Stomach (tissue), 9 donors: Measurements from ENCODE around the gene OBSCN. TPM values are rescaled to one million over a fixed set of nuclear protein-coding genes. Genes with fewer than 3 reads are reported as not detected.

Source experiments
- DNase-seq, 2 donors: peaks; one replicate each; pipeline versions ENCODE4 v3.0.0 to v3.0.0-alpha.2; 2013 to 2019
- H3K27ac ChIP-seq, 5 donors: fragments of 200-600 bp in 4 of 5; sonication (generic) in 4 of 5; one replicate each; pipeline ENCODE4 v1.5.1; 2013 to 2019; ENCODE audit warnings: mild to moderate bottlenecking in 1 of 5, moderate library complexity in 1 of 5
- H3K27me3 ChIP-seq, 3 donors: fragments of 200-600 bp; sonication (generic); one replicate each; pipeline ENCODE4 v1.5.1; 2017 to 2019; ENCODE audit warnings: mixed run types in 1 of 3
- H3K36me3 ChIP-seq, 4 donors: fragments of 200-600 bp; sonication (generic); 1 replicate in 3 of 4; 2 replicates in 1 of 4; pipeline ENCODE4 v1.5.1; 2016 to 2019
- H3K4me1 ChIP-seq, 4 donors: fragments of 200-600 bp; sonication (generic); one replicate each; pipeline ENCODE4 v1.5.1; 2016 to 2019
- H3K4me3 ChIP-seq, 4 donors: fragments of 200-600 bp; sonication (generic) in 3 of 4; one replicate each; pipeline ENCODE4 v1.5.1; 2016 to 2019; ENCODE audit warnings: mild to moderate bottlenecking in 1 of 4
- H3K9me3 ChIP-seq, 4 donors: fragments of 200-600 bp; sonication (generic); one replicate each; pipeline ENCODE4 v1.5.1; 2016 to 2019
- EP300 ChIP-seq: sonication (generic); formaldehyde crosslinking; IDR thresholded peaks from one replicate; pipeline ENCODE4 v1.6.1; 2017; ENCODE audit warnings: antibody characterized with exemption
- POLR2A ChIP-seq, 4 donors: fragments of 450-650 bp; IDR thresholded peaks; one replicate each; pipeline ENCODE4 v1.6.1; 2016; ENCODE audit warnings: antibody characterized with exemption in 4 of 4, control low read depth in 2 of 4, mild to moderate bottlenecking in 1 of 4, moderate library complexity in 1 of 4
- POLR2AphosphoS5 ChIP-seq, 3 donors: sonication (generic); formaldehyde crosslinking; IDR thresholded peaks; one replicate each; pipeline ENCODE4 v1.6.1; 2016; ENCODE audit warnings: antibody characterized with exemption in 3 of 3
- WGBS, 5 donors: extraction: QIAGEN DNeasy Blood & Tissue Kit in 3 of 5; methylation state at CpG; one replicate each; pipeline versions ENCODE4 v1.1.5 to v1.1.7; 2013 to 2018; 5-methylcytosine and 5-hydroxymethylcytosine counted together
- intact Hi-C: fragments of 100-400 bp; cut with DNase I; formaldehyde crosslinking; loops from one replicate; pipeline ENCODE4 v1.15.1; 2023; ENCODE audit warnings: low total_unique reads
- polyA plus RNA-seq, 3 donors: library from polyadenylated mRNA; stranded (reverse); fragments of 200-250 nt; gene quantifications; one replicate each; pipeline ENCODE4 v1.2.3, GENCODE V29; 2013
- total RNA-seq, 5 donors: library from RNA; depleted of rRNA; stranded (reverse); fragments of >200 nt; gene quantifications; one replicate each; pipeline versions ENCODE4 v1.1.0 to v1.2.3, GENCODE V29; 2014 to 2016
- TF ChIP-seq, protein P1 (sequence below), 7 experiments: fragments of 450-650 bp in 4 of 7; fragments of 200-600 bp in 3 of 7; sonication (generic) in 3 of 7; IDR thresholded peaks; one replicate each; pipeline ENCODE4 v1.5.1; 2016 to 2019; ENCODE audit warnings: antibody characterized with exemption in 7 of 7, control low read depth in 2 of 7, mild to moderate bottlenecking in 1 of 7
- donor health status: healthy with polysubstance abuse.
- donor health status: Bipolar disorder and iron deficiency.
- donor health status: healthy.

The OBSCN gene
- total and polyA plus RNA-seq, 8 donors = 7.2 to 111 (median 24.7) TPM

DNA sequence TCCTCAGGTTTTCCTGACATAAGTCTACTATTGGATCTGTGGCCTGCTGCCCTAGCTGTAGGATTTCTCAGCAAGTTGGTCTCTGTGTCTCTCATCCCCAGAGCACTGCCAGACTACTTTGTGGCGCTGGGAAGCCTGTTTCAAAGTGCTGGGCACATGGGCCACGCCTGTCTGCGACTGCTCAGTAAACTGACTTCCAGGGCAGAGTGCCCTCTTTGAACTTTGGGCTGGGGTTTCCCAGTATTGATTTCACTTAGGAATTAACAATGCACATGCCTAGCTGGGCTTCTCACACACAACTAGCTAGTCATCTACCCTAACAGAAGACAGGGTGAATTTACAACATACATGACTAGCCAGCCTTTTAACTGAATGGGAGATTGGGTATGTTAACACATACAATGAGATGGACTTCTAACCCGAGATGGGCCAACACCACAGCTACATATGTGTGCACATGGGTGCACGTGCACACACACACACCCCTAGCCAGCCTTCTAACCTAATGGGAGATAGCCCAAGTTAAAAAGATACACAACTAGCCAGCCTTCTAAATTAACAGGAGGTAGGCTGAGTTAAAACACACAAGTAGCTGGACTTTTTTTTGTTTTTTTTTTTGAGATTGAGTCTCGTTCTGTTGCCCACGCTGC is 215.7 kb downstream of the OBSCN start:
- Histone ChIP-seq H3K36me3 (no peaks in the 10 kb centered on the region), H3K27me3 (peaks cover 0 to 39% (median 1%) of the 10 kb centered on the region in 3 donors), H3K4me3 (no peak overlapping the region), H3K27ac (no peak overlapping the region), H3K9me3 (no peaks in the 10 kb centered on the region), H3K4me1 (no peaks in the 10 kb centered on the region)
- intact Hi-C loops = no loop called here
- no peak for TF ChIP-seq POLR2AphosphoS5 (IDR thresholded peaks at IDR 0.05)
- no peak for TF ChIP-seq EP300
- TF ChIP-seq POLR2A (IDR thresholded peaks at IDR 0.05) = no peak
- TF ChIP-seq, protein P1, sequence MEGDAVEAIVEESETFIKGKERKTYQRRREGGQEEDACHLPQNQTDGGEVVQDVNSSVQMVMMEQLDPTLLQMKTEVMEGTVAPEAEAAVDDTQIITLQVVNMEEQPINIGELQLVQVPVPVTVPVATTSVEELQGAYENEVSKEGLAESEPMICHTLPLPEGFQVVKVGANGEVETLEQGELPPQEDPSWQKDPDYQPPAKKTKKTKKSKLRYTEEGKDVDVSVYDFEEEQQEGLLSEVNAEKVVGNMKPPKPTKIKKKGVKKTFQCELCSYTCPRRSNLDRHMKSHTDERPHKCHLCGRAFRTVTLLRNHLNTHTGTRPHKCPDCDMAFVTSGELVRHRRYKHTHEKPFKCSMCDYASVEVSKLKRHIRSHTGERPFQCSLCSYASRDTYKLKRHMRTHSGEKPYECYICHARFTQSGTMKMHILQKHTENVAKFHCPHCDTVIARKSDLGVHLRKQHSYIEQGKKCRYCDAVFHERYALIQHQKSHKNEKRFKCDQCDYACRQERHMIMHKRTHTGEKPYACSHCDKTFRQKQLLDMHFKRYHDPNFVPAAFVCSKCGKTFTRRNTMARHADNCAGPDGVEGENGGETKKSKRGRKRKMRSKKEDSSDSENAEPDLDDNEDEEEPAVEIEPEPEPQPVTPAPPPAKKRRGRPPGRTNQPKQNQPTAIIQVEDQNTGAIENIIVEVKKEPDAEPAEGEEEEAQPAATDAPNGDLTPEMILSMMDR (IDR thresholded peaks at IDR 0.05) = no peak
- no peak for DNase-seq
- WGBS, 5 donors = 59 to 77% (median 76%) methylated on average over 7 of the region's 7 CpGs

DNA sequence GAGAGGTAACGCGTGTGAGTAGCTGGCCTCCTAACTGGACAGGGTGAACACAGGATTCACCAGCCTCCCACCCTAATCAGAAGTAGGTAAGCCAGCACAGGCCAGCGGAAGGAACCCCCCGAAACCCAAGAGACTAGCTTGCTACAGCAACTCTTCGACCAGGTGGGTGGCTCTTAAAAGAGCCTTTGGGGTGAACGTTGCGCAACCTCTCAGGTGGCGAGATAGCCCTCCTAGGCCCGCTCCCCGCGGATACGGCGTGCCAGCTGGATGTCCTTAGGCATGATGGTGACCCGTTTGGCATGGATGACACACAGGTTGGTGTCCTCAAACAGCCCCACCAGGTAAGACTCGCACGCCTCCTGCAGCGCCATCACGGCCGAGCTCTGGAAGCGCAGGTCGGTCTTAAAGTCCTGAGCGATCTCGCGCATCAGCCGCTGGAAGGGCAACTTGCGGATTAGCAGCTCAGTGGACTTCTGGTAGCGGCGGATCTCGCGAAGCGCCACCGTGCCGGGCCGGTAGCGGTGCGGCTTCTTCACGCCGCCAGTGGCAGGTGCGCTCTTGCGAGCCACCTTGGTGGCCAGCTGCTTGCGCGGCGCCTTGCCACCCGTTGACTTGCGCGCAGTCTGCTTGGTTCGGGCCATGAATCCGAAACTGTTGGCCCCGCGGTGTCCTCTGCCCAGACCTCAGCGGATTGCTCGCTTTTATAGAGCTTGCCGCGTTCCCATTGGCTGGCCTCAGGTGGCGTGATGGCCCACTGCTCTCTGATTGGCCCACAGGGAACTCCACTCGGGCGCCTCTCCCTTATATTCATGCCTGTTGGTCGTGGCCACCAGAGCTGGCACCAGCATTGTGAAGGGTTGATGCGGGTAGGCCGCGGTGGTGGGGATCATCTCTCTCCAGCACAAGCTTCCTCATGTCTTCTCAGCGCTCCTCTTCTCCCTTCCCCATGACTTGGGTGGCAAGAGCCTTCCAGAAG is 217.1 kb downstream of the OBSCN start:
- TF ChIP-seq EP300 = no peak
- Histone ChIP-seq H3K36me3 (no peaks in the 10 kb centered on the region), H3K27me3 (peaks cover 0 to 42% (median 5%) of the 10 kb centered on the region in 3 donors), H3K4me3 (no peak overlapping the region), H3K9me3 (no peaks in the 10 kb centered on the region), H3K4me1 (no peaks in the 10 kb centered on the region), H3K27ac (no peak overlapping the region)
- no peak for DNase-seq
- WGBS, 5 donors = 97 to 98% (median 97%) methylated on average over 46 to 62 of the region's 62 CpGs
- intact Hi-C loops = no loop called here

GRCh38 chr1:228426518-228427175 is 218.8 kb downstream of the OBSCN start:
- intact Hi-C loops = no loop called here
- Histone ChIP-seq H3K27me3 (peaks cover 0 to 49% (median 5%) of the 10 kb centered on the region in 3 donors), H3K36me3 (no peaks in the 10 kb centered on the region), H3K4me3 (no peak overlapping the region), H3K4me1 (no peaks in the 10 kb centered on the region), H3K9me3 (no peaks in the 10 kb centered on the region), H3K27ac (no peak overlapping the region)
- TF ChIP-seq, protein P1 (IDR thresholded peaks at IDR 0.05) = no peak
- no peak for DNase-seq
- WGBS, 5 donors = 48 to 60% (median 56%) methylated on average over 5 of the region's 5 CpGs

DNA sequence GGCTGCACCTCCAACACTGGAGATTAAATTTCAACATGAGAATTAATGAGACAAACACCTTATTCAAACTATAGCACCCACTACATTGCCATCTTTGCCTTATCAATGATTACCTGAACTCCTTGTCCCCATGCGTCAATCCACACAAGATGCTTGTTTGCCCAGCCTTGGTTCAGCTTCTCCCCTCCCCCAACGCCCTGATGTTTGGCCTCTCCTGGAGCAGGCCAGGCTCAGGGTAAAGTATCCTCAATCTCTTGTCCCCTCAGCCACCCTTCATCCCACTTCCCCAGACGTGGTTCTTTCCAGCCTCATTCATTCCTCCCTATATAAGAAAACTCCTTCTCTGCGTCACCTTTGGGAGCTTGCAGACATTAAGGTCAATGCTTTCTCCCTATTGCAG is 220.6 kb downstream of the OBSCN start:
- no peak for DNase-seq
- 30 to 54% (median 47%) methylated on average over 3 to 4 of the region's 4 CpGs for WGBS, 5 donors
- Histone ChIP-seq H3K9me3 (no peaks in the 10 kb centered on the region), H3K4me1 (no peaks in the 10 kb centered on the region), H3K36me3 (no peaks in the 10 kb centered on the region), H3K4me3 (no peak overlapping the region), H3K27me3 (peaks cover 0 to 60% (median 5%) of the 10 kb centered on the region in 3 donors), H3K27ac (no peak overlapping the region)
- TF ChIP-seq, protein P1 (IDR thresholded peaks at IDR 0.05) = no peak
- TF ChIP-seq POLR2A (IDR thresholded peaks at IDR 0.05) (no peak), POLR2AphosphoS5 (IDR thresholded peaks at IDR 0.05) (no peak), EP300 (no peak)
- intact Hi-C loops = no loop called here

Other genes with a start within 250 kb of the OBSCN start
- not detected for gene WNT3A, start 201.0 kb upstream of the OBSCN start, total RNA-seq
- gene WNT3A, start 201.0 kb upstream of the OBSCN start, polyA plus RNA-seq = under 1 TPM in 2 of 3 donors, not detected in 1; 0.31 to 0.90 TPM
- 100 to 1,000 TPM; 111 to 289 (median 131) TPM for gene ARF1, start 125.3 kb upstream of the OBSCN start, total RNA-seq
- 100 to 1,000 TPM; 230 to 310 (median 271) TPM for gene ARF1, start 125.3 kb upstream of the OBSCN start, polyA plus RNA-seq
- 10 to 100 TPM in 2 of 5 donors, 1 to 10 TPM in 2, under 1 TPM in 1; 0.58 to 94.7 (median 5.0) TPM for gene C1orf35, start 104.7 kb upstream of the OBSCN start, total RNA-seq
- 10 to 100 TPM; 12.8 to 30.5 (median 20.0) TPM for gene C1orf35, start 104.7 kb upstream of the OBSCN start, polyA plus RNA-seq
- 100 to 1,000 TPM in 1 of 5 donors, 10 to 100 TPM in 4; 18.7 to 101 (median 77.4) TPM for gene MRPL55, start 98.7 kb upstream of the OBSCN start, total RNA-seq
- 100 to 1,000 TPM; 136 to 158 (median 156) TPM for gene MRPL55, start 98.7 kb upstream of the OBSCN start, polyA plus RNA-seq
- gene GUK1, start 67.8 kb upstream of the OBSCN start, total RNA-seq = 100 to 1,000 TPM; 179 to 326 (median 230) TPM
- 100 to 1,000 TPM; 457 to 613 (median 592) TPM for gene GUK1, start 67.8 kb upstream of the OBSCN start, polyA plus RNA-seq
- gene GJC2, start 58.1 kb upstream of the OBSCN start, total RNA-seq = 10 to 100 TPM in 1 of 5 donors, 1 to 10 TPM in 2, not detected in 2; 1.3 to 26.6 (median 1.7) TPM
- 1 to 10 TPM in 1 of 3 donors, under 1 TPM in 2; 0.46 to 1.8 (median 0.87) TPM for gene GJC2, start 58.1 kb upstream of the OBSCN start, polyA plus RNA-seq
- 1 to 10 TPM; 1.2 to 6.1 (median 5.0) TPM for gene IBA57, start 42.2 kb upstream of the OBSCN start, total RNA-seq
- 1 to 10 TPM; 1.4 to 5.3 (median 3.7) TPM for gene IBA57, start 42.2 kb upstream of the OBSCN start, polyA plus RNA-seq
- 100 to 1,000 TPM in 1 of 5 donors, 10 to 100 TPM in 3, 1 to 10 TPM in 1; 7.1 to 163 (median 23.9) TPM for gene TRIM11, start 198.8 kb downstream of the OBSCN start, total RNA-seq
- 10 to 100 TPM in 2 of 3 donors, 1 to 10 TPM in 1; 9.4 to 15.7 (median 10.8) TPM for gene TRIM11, start 198.8 kb downstream of the OBSCN start, polyA plus RNA-seq
- gene TRIM17, start 208.8 kb downstream of the OBSCN start, total RNA-seq = 1 to 10 TPM in 3 of 5 donors, not detected in 2; 1.8 to 6.2 (median 5.3) TPM
- gene TRIM17, start 208.8 kb downstream of the OBSCN start, polyA plus RNA-seq = 1 to 10 TPM in 2 of 3 donors, not detected in 1; 1.2 to 1.7 TPM